ENCODE data around the gene FBXL7. TPM values are rescaled to one million over a fixed set of nuclear protein-coding genes. Genes with fewer than 3 reads are reported as not detected.

Gene FBXL7
- total RNA-seq, 1 donor from 2014 or later, result 12.3 TPM

GRCh38 chr5:15763754-15764153 lies 263.8 kb downstream of the FBXL7 start:
- H3K36me3 ChIP-seq, result no peaks in the 10 kb centered on the region
- H4K20me1 ChIP-seq (ENCODE audit: low read depth), result no peaks in the 10 kb centered on the region
- Mint-ChIP-seq H3K4me1 (no peaks in the 10 kb centered on the region), H3K27ac (no peak overlapping the region), H3K9me3 (peaks cover 4% of the 10 kb centered on the region), H3K27me3 (ENCODE audit: insufficient read depth, low read depth) (peaks cover 2% of the 10 kb centered on the region), H3K4me3 (no peak overlapping the region), H3K36me3 (no peaks in the 10 kb centered on the region)
- no peaks in the 10 kb centered on the region for H3K9me3 ChIP-seq (ENCODE audit: low read depth)
- TF ChIP-seq EZH2phosphoT487 (IDR thresholded peaks at IDR 0.05) (no peak), CTCF (IDR thresholded peaks at IDR 0.05) (no peak), EZH2 (IDR thresholded peaks at IDR 0.05) (no peak)
- H3K27ac ChIP-seq, result no peak overlapping the region
- H3K79me2 ChIP-seq (ENCODE audit: low read depth), result no peaks in the 10 kb centered on the region
- no peaks in the 10 kb centered on the region for H3K27me3 ChIP-seq
- H3F3A ChIP-seq (ENCODE audit: low read depth), result no peaks in the 10 kb centered on the region
- no peak overlapping the region for H3K4me2 ChIP-seq
- H3K4me1 ChIP-seq, result no peaks in the 10 kb centered on the region
- no peak overlapping the region for H2AFZ ChIP-seq (replicated peaks)
- DNase-seq (ENCODE audit: low spot score), result no peak
- H3K9ac ChIP-seq, result no peak overlapping the region
- H3K4me3 ChIP-seq, result no peak overlapping the region

GRCh38 chr5:15768936-15769335 lies 269.0 kb downstream of the FBXL7 start:
- no peaks in the 10 kb centered on the region for H3F3A ChIP-seq (ENCODE audit: low read depth)
- DNase-seq (ENCODE audit: low spot score), result no peak
- H2AFZ ChIP-seq (replicated peaks), result no peak overlapping the region
- H3K36me3 ChIP-seq, result no peaks in the 10 kb centered on the region
- TF ChIP-seq EZH2 (IDR thresholded peaks at IDR 0.05) (no peak), CTCF (IDR thresholded peaks at IDR 0.05) (no peak), EZH2phosphoT487 (IDR thresholded peaks at IDR 0.05) (no peak)
- no peaks in the 10 kb centered on the region for H3K4me1 Mint-ChIP-seq
- H3K36me3 Mint-ChIP-seq, result no peaks in the 10 kb centered on the region
- H3K27ac Mint-ChIP-seq, result no peak overlapping the region
- peaks cover 1% of the 10 kb centered on the region for H4K20me1 ChIP-seq (ENCODE audit: low read depth)
- H3K27ac ChIP-seq, result no peak overlapping the region
- no peaks in the 10 kb centered on the region for H3K27me3 ChIP-seq
- no peak overlapping the region for H3K9ac ChIP-seq
- peaks cover 2% of the 10 kb centered on the region for H3K27me3 Mint-ChIP-seq (ENCODE audit: insufficient read depth, low read depth)
- H3K4me3 Mint-ChIP-seq, result no peak overlapping the region
- H3K9me3 Mint-ChIP-seq, result peaks cover 4% of the 10 kb centered on the region
- H3K4me1 ChIP-seq, result no peaks in the 10 kb centered on the region
- no peaks in the 10 kb centered on the region for H3K79me2 ChIP-seq (ENCODE audit: low read depth)
- no peak overlapping the region for H3K4me2 ChIP-seq
- no peaks in the 10 kb centered on the region for H3K9me3 ChIP-seq (ENCODE audit: low read depth)
- no peak overlapping the region for H3K4me3 ChIP-seq

GRCh38 chr5:15772131-15772530 lies 272.2 kb downstream of the FBXL7 start:
- H3K27me3 Mint-ChIP-seq (ENCODE audit: insufficient read depth, low read depth), result no peaks in the 10 kb centered on the region
- Histone ChIP-seq H3K27me3 (no peaks in the 10 kb centered on the region), H3K36me3 (no peaks in the 10 kb centered on the region), H3K4me3 (no peak overlapping the region), H2AFZ (replicated peaks) (no peak overlapping the region), H3K4me1 (no peaks in the 10 kb centered on the region), H3K79me2 (ENCODE audit: low read depth) (no peaks in the 10 kb centered on the region), H3F3A (ENCODE audit: low read depth) (no peaks in the 10 kb centered on the region), H3K27ac (no peak overlapping the region), H3K9ac (no peak overlapping the region), H3K4me2 (no peak overlapping the region), H4K20me1 (ENCODE audit: low read depth) (peaks cover 20% of the 10 kb centered on the region), H3K9me3 (ENCODE audit: low read depth) (no peaks in the 10 kb centered on the region)
- no peak overlapping the region for H3K4me3 Mint-ChIP-seq
- no peaks in the 10 kb centered on the region for H3K4me1 Mint-ChIP-seq
- no peak for TF ChIP-seq EZH2phosphoT487 (IDR thresholded peaks at IDR 0.05)
- no peak for TF ChIP-seq CTCF (IDR thresholded peaks at IDR 0.05)
- no peak for TF ChIP-seq EZH2 (IDR thresholded peaks at IDR 0.05)
- no peak overlapping the region for H3K27ac Mint-ChIP-seq
- no peak for DNase-seq (ENCODE audit: low spot score)
- H3K36me3 Mint-ChIP-seq, result no peaks in the 10 kb centered on the region
- H3K9me3 Mint-ChIP-seq, result peaks cover 1% of the 10 kb centered on the region
